Stimulated activated CD4-positive, alpha-beta T cell treated with anti-CD3 and anti-CD28 coated beads, Interleukin-1b, Interleukin-23, amount 100 ng/mL, for 48 hours (primary cell): Measurements from ENCODE around the gene CEP44.
"Not testable (repeated sequence)": the region's sequence is repeated elsewhere in the genome, so short reads cannot be mapped to it uniquely, and the experiment has no call there.

Experiments used
- DNase-seq: peaks from one replicate; pipeline ENCODE4 v3.0.0-alpha.2; 2020

CEP44 gene

GRCh38 chr4:174332741-174333493 lies 49.2 kb downstream of the CEP44 start:
- no peak for DNase-seq

GRCh38 chr4:174334628-174335027 lies 50.9 kb downstream of the CEP44 start:
- peak; percentile 1 for DNase-seq

- no peak for DNase-seq
Observed at GRCh38 chr4:174340714-174341113, 57.0 kb downstream of the CEP44 start.

- no peak for DNase-seq
Observed at GRCh38 chr4:174349156-174349555, 65.4 kb downstream of the CEP44 start.

GRCh38 chr4:174352061-174352819 lies 68.5 kb downstream of the CEP44 start:
- no peak for DNase-seq

- no peak for DNase-seq
Observed at GRCh38 chr4:174357321-174357720, 73.6 kb downstream of the CEP44 start.

GRCh38 chr4:174358410-174358809 lies 74.7 kb downstream of the CEP44 start:
- DNase-seq: no peak

GRCh38 chr4:174358829-174359228 lies 75.1 kb downstream of the CEP44 start:
- DNase-seq: no peak

GRCh38 chr4:174362340-174362739 lies 78.6 kb downstream of the CEP44 start:
- DNase-seq: no peak

GRCh38 chr4:174363782-174364181 lies 80.1 kb downstream of the CEP44 start:
- DNase-seq: not testable (repeated sequence)

- DNase-seq: no peak
Observed at GRCh38 chr4:174365018-174365587, 81.4 kb downstream of the CEP44 start.

GRCh38 chr4:174369985-174370384 lies 86.3 kb downstream of the CEP44 start:
- DNase-seq: no peak

- DNase-seq: no peak
Observed at GRCh38 chr4:174373821-174374220, 90.1 kb downstream of the CEP44 start.

GRCh38 chr4:174375422-174375821 lies 91.7 kb downstream of the CEP44 start:
- DNase-seq: no peak

- no peak for DNase-seq
Observed at GRCh38 chr4:174377613-174378012, 93.9 kb downstream of the CEP44 start.

- no peak for DNase-seq
Observed at GRCh38 chr4:174378951-174379350, 95.2 kb downstream of the CEP44 start.

GRCh38 chr4:174380206-174380605 lies 96.5 kb downstream of the CEP44 start:
- DNase-seq: not testable (repeated sequence)

GRCh38 chr4:174380699-174381439 lies 97.2 kb downstream of the CEP44 start:
- no peak for DNase-seq

- no peak for DNase-seq
Observed at GRCh38 chr4:174381440-174381800, 97.7 kb downstream of the CEP44 start.
